Measurements from ENCODE around the gene PEX5L.

- TF ChIP-seq CTCF (IDR thresholded peaks at IDR 0.05): no peak
- no peak for TF ChIP-seq POLR2A (IDR thresholded peaks at IDR 0.05)
Observed at GRCh38 chr3:179973931-179974361, 62.8 kb downstream of the PEX5L start.

Measured in heart left ventricle (tissue), 13 donors.